Mammary epithelial cell (primary cell): ENCODE data around the gene PPP1R27.

Experiments used
- CTCF ChIP-seq, 2 donors: IDR thresholded peaks in 1 of 2; conservative IDR thresholded peaks in 1 of 2; 2 replicates each; pipeline ENCODE4 v1.5.1; 2011 to 2012; ENCODE audit warnings: inconsistent platforms in 2 of 2, low read length in 2 of 2, mild to moderate bottlenecking in 2 of 2, control low read depth in 1 of 2, low read depth in 1 of 2; ENCODE audit not compliant: insufficient read depth in 1 of 2; ENCODE audit errors: extremely low read depth in 1 of 2
- EZH2 ChIP-seq: IDR thresholded peaks from 2 replicates; pipeline ENCODE4 v1.6.1; 2012; ENCODE audit warnings: low read length, inconsistent platforms, borderline replicate concordance

GRCh38 chr17:81877569-81877968, 42.7 kb upstream of the PPP1R27 start:
- TF ChIP-seq CTCF (conservative IDR thresholded peaks at IDR 0.05 in 1 of 2, IDR thresholded peaks at IDR 0.05 in 1 of 2; ENCODE audit: extremely low read depth in 1 of 2, insufficient read depth in 1 of 2, low read depth in 1 of 2, low read length in 2 of 2) (no peak), EZH2 (no peak)
